ENCODE measurements around the gene ECT2L. TPM values are rescaled to one million over a fixed set of nuclear protein-coding genes. Genes with fewer than 3 reads are reported as not detected.

ECT2L gene
- total RNA-seq, 1 donor from 2014 or later = not detected

- DNase-seq (ENCODE audit: low read depth, low spot score) = no peak
- Mint-ChIP-seq H3K4me1 (no peaks in the 10 kb centered on the region), H3K9me3 (no peaks in the 10 kb centered on the region), H3K27ac (ENCODE audit: unreplicated experiment) (no peak overlapping the region), H3K36me3 (ENCODE audit: low read depth) (peaks cover 16% of the 10 kb centered on the region), H3K4me3 (no peak overlapping the region), H3K27me3 (ENCODE audit: low read depth) (no peaks in the 10 kb centered on the region)
- TF ChIP-seq, protein P1, sequence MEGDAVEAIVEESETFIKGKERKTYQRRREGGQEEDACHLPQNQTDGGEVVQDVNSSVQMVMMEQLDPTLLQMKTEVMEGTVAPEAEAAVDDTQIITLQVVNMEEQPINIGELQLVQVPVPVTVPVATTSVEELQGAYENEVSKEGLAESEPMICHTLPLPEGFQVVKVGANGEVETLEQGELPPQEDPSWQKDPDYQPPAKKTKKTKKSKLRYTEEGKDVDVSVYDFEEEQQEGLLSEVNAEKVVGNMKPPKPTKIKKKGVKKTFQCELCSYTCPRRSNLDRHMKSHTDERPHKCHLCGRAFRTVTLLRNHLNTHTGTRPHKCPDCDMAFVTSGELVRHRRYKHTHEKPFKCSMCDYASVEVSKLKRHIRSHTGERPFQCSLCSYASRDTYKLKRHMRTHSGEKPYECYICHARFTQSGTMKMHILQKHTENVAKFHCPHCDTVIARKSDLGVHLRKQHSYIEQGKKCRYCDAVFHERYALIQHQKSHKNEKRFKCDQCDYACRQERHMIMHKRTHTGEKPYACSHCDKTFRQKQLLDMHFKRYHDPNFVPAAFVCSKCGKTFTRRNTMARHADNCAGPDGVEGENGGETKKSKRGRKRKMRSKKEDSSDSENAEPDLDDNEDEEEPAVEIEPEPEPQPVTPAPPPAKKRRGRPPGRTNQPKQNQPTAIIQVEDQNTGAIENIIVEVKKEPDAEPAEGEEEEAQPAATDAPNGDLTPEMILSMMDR (conservative IDR thresholded peaks at IDR 0.05) = no peak
These were observed 101.1 kb downstream of the ECT2L start for GRCh38 chr6:138897031-138897430.

DNA sequence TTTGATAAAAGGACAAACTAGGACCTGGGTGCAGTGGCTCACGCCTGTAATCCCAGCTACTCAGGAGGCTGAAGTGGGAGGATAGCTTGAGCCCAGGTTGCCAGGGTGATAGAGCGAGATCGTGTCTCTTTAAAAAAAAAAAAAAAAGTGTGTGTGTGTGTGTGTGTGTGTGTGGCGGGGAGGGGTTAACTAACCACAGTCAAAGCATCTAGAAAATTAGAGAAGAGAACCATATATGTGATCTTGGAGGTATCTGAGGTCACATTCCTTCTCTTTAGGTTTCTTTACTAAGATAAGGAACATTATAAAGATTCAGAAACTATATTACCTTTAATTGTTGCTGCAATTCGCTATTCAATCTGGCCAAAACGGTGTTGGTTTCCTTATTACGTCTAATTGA lies 111.3 kb downstream of the ECT2L start:
- H3K27ac Mint-ChIP-seq (ENCODE audit: unreplicated experiment) = peak overlapping the region; percentile 32
- H3K4me1 Mint-ChIP-seq = no peaks in the 10 kb centered on the region
- no peaks in the 10 kb centered on the region for H3K9me3 Mint-ChIP-seq
- H3K36me3 Mint-ChIP-seq (ENCODE audit: low read depth) = peaks cover 28% of the 10 kb centered on the region
- no peaks in the 10 kb centered on the region for H3K27me3 Mint-ChIP-seq (ENCODE audit: low read depth)
- TF ChIP-seq, protein P1 (conservative IDR thresholded peaks at IDR 0.05) = no peak
- DNase-seq (ENCODE audit: low read depth, low spot score) = no peak
- no peak overlapping the region for H3K4me3 Mint-ChIP-seq

DNA sequence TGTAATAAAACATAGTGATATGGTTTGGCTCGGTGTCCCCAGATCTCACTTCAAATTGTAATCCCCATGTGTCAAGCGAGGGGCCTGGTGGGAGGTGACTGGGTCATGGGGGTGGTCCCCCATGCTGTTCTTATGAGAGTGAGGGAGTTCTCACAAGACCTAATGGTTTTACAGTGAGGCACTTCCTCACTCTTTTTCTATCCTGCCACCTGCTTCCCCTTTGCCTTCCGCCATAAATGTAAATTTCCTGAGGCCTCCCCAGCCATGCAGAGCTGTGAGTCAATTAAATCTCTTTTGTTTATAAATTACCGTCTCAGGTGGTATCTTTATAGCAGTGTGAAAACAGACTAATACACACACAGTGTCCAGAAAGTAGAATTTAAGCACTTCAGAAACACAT lies 113.6 kb downstream of the ECT2L start:
- Mint-ChIP-seq H3K4me1 (no peaks in the 10 kb centered on the region), H3K36me3 (ENCODE audit: low read depth) (peaks cover 36% of the 10 kb centered on the region), H3K27ac (ENCODE audit: unreplicated experiment) (no peak overlapping the region), H3K27me3 (ENCODE audit: low read depth) (no peaks in the 10 kb centered on the region), H3K4me3 (no peak overlapping the region), H3K9me3 (no peaks in the 10 kb centered on the region)
- TF ChIP-seq, protein P1 (conservative IDR thresholded peaks at IDR 0.05) = no peak
- no peak for DNase-seq (ENCODE audit: low read depth, low spot score)

- no peaks in the 10 kb centered on the region for H3K9me3 Mint-ChIP-seq
- no peaks in the 10 kb centered on the region for H3K4me1 Mint-ChIP-seq
- H3K36me3 Mint-ChIP-seq (ENCODE audit: low read depth) = peaks cover 36% of the 10 kb centered on the region
- H3K27ac Mint-ChIP-seq (ENCODE audit: unreplicated experiment) = no peak overlapping the region
- DNase-seq (ENCODE audit: low read depth, low spot score) = no peak
- no peaks in the 10 kb centered on the region for H3K27me3 Mint-ChIP-seq (ENCODE audit: low read depth)
- H3K4me3 Mint-ChIP-seq = no peak overlapping the region
- TF ChIP-seq, protein P1 (conservative IDR thresholded peaks at IDR 0.05) = no peak
These were observed 114.1 kb downstream of the ECT2L start for GRCh38 chr6:138909975-138910374.

DNA sequence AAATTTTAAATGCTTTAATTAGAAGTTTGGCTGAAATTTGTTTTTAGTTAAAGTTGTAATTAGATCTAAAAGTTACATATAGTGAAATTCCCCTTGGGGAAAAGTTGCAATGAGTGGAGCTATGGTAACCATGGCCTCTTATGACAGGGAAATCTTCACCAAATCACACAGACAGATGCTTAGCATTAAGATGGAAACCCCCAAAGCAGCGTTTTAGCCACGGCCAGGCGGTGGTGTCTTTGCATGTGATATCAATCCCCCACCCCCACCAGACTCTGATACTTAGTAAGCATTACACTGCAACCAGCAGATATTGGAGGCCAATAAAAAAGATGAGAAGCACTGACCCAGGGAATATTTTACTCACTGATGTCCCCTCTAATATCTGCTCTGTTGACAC lies 116.4 kb downstream of the ECT2L start:
- TF ChIP-seq, protein P1 (conservative IDR thresholded peaks at IDR 0.05) = no peak
- Mint-ChIP-seq H3K27ac (ENCODE audit: unreplicated experiment) (peak overlapping the region; percentile 75), H3K4me3 (no peak overlapping the region), H3K27me3 (ENCODE audit: low read depth) (no peaks in the 10 kb centered on the region), H3K9me3 (no peaks in the 10 kb centered on the region), H3K36me3 (ENCODE audit: low read depth) (peaks cover 26% of the 10 kb centered on the region), H3K4me1 (no peaks in the 10 kb centered on the region)
- no peak for DNase-seq (ENCODE audit: low read depth, low spot score)

GRCh38 chr6:138914701-138915100 lies 118.8 kb downstream of the ECT2L start:
- TF ChIP-seq, protein P1 (conservative IDR thresholded peaks at IDR 0.05) = no peak
- H3K4me3 Mint-ChIP-seq = no peak overlapping the region
- H3K9me3 Mint-ChIP-seq = no peaks in the 10 kb centered on the region
- no peak for DNase-seq (ENCODE audit: low read depth, low spot score)
- no peak overlapping the region for H3K27ac Mint-ChIP-seq (ENCODE audit: unreplicated experiment)
- peaks cover 23% of the 10 kb centered on the region for H3K36me3 Mint-ChIP-seq (ENCODE audit: low read depth)
- no peaks in the 10 kb centered on the region for H3K27me3 Mint-ChIP-seq (ENCODE audit: low read depth)
- no peaks in the 10 kb centered on the region for H3K4me1 Mint-ChIP-seq
